ENCODE results near the gene BICC1. TPM values are rescaled to one million over a fixed set of nuclear protein-coding genes. Genes with fewer than 3 reads are reported as not detected.

The BICC1 gene
- total RNA-seq, 2 experiments from 2014 or later = 0.08 TPM

DNA sequence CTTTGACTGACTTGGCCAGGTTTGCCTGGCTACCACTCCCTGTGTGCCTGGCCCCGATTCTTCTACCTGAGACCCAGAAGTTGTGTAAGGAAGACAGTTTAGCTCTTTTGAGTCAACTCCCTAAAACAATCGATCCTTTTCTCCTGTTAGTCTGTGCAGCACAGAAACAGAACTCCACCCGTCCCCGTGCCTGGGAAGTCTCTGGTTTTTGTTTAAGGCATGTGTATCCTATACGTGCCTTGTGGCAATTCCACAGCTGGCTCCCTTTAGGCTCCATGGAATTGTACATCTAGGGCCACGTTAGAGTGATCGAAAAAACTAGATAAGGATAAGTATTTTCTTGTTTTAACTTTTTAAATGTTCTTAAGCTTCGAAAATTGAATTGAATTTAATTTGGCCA is 131.6 kb downstream of the BICC1 start:
- Mint-ChIP-seq H3K27ac (no peak overlapping the region), H3K4me3 (no peak overlapping the region), H3K9me3 (no peaks in the 10 kb centered on the region), H3K36me3 (ENCODE audit: low read depth) (no peaks in the 10 kb centered on the region), H3K27me3 (no peaks in the 10 kb centered on the region), H3K4me1 (no peaks in the 10 kb centered on the region)
- DNase-seq = no peak
- CTCF ChIA-PET = no interaction called here
- POLR2A ChIA-PET = no interaction called here

DNA sequence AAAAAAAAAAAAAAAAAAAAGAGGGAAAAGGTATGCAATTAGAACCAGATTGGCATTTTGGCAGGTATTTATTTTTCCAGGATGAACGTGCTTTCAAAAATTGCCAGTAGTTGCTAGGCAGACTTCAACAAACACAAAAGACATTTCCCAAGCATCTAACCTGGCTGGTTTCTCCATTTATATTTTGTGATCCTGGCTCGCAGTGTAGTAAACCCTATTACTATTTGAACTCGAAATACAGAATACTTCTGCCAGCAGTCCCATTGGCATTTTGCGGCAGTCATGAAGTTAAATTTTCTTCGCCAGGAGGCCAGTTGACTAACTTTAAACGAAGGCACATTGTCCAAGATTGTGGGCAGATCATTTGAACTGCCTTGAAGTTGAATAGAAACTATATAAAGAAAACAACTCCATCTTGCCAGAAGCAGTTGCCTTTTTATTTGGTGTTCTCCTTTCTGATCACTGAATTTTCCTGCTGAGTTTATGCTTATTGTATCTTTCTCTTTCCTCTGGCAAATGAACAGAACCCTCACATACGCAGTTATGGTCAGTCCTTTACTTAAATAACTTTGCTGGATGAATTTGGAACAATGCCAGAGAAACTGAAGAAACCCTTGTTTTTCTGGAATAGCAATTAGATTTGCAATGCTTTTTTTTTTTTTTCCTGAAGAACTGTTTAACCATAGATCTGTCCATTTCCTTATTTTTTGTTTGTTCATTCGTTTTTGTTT is 132.9 kb downstream of the BICC1 start:
- Mint-ChIP-seq H3K36me3 (ENCODE audit: low read depth) (no peaks in the 10 kb centered on the region), H3K4me3 (no peak overlapping the region), H3K27ac (no peak overlapping the region), H3K9me3 (no peaks in the 10 kb centered on the region), H3K27me3 (no peaks in the 10 kb centered on the region), H3K4me1 (no peaks in the 10 kb centered on the region)
- ChIA-PET CTCF (no interaction called here), POLR2A (no interaction called here)
- DNase-seq = no peak

DNA sequence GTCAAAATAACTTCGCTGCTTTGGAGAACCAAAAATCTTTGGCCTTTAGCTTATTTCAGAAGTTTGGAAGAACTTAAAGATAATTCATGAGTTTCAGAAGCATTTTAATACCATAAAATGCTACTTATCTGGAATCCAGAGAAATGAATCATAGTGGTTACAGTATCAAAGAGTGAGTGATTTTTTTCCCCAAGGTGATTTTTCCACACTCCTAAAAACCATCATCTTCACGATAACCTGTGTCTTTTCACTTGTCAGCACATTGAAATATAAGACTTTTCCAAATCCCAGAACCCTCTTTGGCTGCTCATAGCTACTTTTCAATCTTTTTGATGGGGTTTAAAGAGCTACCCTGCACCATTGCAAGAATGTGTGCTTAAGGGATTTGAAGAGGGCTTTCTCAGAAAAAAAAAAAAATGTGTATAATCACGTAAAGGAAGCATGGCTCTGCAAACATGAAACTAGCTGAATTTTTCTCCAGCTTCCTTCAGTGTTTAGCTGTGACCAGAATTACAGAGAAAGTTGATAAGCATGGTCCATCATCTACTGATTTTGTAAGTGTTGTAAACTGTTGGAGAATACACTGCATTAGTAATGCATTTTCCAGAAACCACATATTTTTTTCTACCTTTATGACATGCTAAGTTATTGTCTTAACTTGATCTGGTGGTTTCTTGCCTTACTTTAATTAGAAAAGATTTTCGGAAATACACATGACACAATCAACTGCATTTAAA is 134.9 kb downstream of the BICC1 start:
- H3K4me1 Mint-ChIP-seq = no peaks in the 10 kb centered on the region
- no peaks in the 10 kb centered on the region for H3K9me3 Mint-ChIP-seq
- no peak for DNase-seq
- no peaks in the 10 kb centered on the region for H3K27me3 Mint-ChIP-seq
- ChIA-PET POLR2A (interaction anchor here (0.6 kb wide), 1 partner anchor 121 kb away, joined by 3 read pairs; no protein-coding TSS in a partner anchor), CTCF (no interaction called here)
- no peaks in the 10 kb centered on the region for H3K36me3 Mint-ChIP-seq (ENCODE audit: low read depth)
- H3K27ac Mint-ChIP-seq = no peak overlapping the region
- no peak overlapping the region for H3K4me3 Mint-ChIP-seq

DNA sequence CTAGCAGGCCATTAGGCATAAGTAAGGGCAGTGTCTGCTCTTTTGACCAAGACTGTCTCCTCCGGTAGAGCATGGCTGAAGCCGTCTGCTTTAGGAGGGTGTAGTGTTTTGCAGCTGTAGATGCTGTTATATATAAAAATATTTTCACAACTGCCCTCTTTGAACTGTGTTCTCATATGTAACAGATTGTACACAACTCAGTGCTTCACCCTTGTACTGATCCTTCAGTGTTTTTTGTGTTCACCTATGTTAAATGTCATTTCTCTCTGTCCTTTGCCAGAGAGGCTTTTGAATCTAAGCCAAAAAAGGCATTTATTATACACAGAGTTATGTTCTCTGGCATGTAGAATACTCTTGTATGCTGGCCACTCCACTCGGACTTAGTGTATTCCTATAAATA is 135.5 kb downstream of the BICC1 start:
- ChIA-PET POLR2A (interaction anchor here (0.6 kb wide), 1 partner anchor 121 kb away, joined by 3 read pairs; no protein-coding TSS in a partner anchor), CTCF (no interaction called here)
- no peaks in the 10 kb centered on the region for H3K36me3 Mint-ChIP-seq (ENCODE audit: low read depth)

DNA sequence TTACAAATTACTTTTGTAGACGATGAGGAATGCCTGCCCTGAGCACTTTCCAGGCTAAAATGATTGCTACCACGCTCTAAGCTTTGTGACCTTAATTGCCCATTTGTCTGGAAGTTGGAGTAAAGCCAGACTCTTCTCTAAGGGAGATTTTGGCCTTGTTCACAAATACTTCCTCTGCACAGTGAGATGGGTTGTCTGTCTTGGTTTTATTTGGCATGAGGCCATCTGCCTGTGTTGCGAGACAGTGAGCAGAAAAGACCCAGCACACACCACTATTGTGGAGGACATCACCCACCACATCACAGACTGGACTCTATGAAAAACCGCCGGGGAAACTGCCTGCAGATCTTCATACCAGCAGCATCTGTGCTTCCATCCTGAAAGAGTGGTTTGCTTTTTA is 138.4 kb downstream of the BICC1 start:
- CTCF ChIA-PET = no interaction called here
- POLR2A ChIA-PET = no interaction called here
- Mint-ChIP-seq H3K4me1 (no peaks in the 10 kb centered on the region), H3K27me3 (no peaks in the 10 kb centered on the region), H3K4me3 (no peak overlapping the region), H3K9me3 (no peaks in the 10 kb centered on the region), H3K27ac (no peak overlapping the region), H3K36me3 (ENCODE audit: low read depth) (no peaks in the 10 kb centered on the region)
- no peak for DNase-seq

More for the DNA sequence above, 135.5 kb downstream of the BICC1 start:
- Mint-ChIP-seq H3K27me3 (no peaks in the 10 kb centered on the region), H3K27ac (no peak overlapping the region), H3K4me1 (no peaks in the 10 kb centered on the region), H3K9me3 (no peaks in the 10 kb centered on the region), H3K4me3 (no peak overlapping the region)
- DNase-seq = no peak

DNA sequence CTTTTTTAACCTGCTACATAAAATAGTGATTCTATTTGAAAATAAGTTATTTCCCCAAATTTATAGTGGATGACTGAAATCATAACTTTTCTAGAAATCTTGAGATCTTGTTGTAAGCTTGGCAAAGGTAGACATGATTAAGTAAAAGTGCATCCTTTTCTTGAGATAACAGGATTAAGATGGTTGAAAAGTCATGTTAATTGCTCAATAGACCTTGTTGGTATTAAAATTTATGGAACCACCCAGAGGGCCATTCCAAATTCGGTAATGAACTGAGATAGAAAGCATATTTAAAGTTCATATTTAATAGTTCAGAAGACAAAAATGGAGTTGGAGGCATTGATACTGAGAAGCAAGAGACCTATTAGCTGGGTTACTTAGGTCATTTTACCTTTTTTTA is 139.1 kb downstream of the BICC1 start:
- H3K36me3 Mint-ChIP-seq (ENCODE audit: low read depth) = no peaks in the 10 kb centered on the region
- H3K4me1 Mint-ChIP-seq = no peaks in the 10 kb centered on the region
- H3K9me3 Mint-ChIP-seq = no peaks in the 10 kb centered on the region
- ChIA-PET POLR2A (no interaction called here), CTCF (no interaction called here)
- H3K27ac Mint-ChIP-seq = no peak overlapping the region
- DNase-seq = no peak
- H3K27me3 Mint-ChIP-seq = no peaks in the 10 kb centered on the region
- H3K4me3 Mint-ChIP-seq = no peak overlapping the region

DNA sequence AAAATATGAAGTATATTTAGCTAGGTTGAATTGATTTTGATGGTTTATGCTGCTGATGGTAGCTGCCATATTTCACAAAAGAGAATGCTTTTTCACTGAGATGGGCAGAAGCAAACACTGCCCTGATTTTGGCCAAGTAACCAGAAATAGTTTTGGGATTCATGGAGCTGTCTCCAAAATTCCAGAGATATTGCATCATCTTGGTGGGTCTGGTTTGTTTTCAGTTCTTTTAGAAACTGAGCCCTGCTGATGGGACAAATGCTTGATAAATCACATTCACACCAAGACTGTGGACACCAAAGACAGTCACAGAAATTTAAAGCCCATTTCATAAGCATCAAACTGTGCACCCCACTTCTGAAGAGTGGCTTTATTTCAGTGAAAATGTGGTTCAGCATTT is 140.5 kb downstream of the BICC1 start:
- CTCF ChIA-PET = no interaction called here
- H3K27ac Mint-ChIP-seq = no peak overlapping the region
- DNase-seq = no peak
- no peak overlapping the region for H3K4me3 Mint-ChIP-seq
- no peaks in the 10 kb centered on the region for H3K4me1 Mint-ChIP-seq
- H3K9me3 Mint-ChIP-seq = no peaks in the 10 kb centered on the region
- POLR2A ChIA-PET = no interaction called here
- H3K27me3 Mint-ChIP-seq = no peaks in the 10 kb centered on the region
- H3K36me3 Mint-ChIP-seq (ENCODE audit: low read depth) = no peaks in the 10 kb centered on the region

DNA sequence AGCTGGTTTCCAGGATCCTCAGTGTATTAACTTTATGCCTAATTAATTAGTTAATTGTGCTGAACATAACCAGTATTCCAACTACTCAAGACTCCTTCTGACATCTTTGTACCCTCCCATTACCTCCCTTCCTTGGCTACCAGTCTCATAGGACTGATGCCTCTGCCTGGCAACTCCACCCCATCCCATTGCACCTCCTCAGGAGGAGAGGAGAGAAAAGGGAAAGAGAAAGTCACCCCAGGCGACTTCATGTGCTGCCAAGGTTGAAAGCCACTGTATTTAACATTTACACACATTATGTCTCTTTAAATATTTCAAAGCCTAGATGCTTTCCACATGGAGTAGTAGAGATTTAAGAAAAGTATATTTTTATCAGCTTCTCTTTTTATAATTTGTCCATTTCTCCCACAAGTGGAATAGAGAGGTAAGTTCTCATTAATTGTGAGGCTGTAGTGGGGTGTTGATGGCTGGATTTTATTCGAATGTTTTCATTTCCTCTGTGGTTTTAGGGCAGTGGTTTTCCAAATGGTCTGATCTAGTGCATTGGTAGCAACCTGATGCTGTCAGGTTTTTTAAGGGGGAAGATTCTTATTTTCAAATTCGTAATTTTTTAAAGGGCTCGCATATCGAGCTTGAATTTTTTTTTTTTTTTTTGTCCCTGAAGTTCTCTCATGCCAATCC is 148.0 kb downstream of the BICC1 start:
- no peak overlapping the region for H3K27ac Mint-ChIP-seq
- H3K27me3 Mint-ChIP-seq = no peaks in the 10 kb centered on the region
- H3K4me1 Mint-ChIP-seq = no peaks in the 10 kb centered on the region
- no peaks in the 10 kb centered on the region for H3K36me3 Mint-ChIP-seq (ENCODE audit: low read depth)
- POLR2A ChIA-PET = no interaction called here
- no peak overlapping the region for H3K4me3 Mint-ChIP-seq
- H3K9me3 Mint-ChIP-seq = peaks cover 4% of the 10 kb centered on the region
- CTCF ChIA-PET = no interaction called here
- no peak for DNase-seq

DNA sequence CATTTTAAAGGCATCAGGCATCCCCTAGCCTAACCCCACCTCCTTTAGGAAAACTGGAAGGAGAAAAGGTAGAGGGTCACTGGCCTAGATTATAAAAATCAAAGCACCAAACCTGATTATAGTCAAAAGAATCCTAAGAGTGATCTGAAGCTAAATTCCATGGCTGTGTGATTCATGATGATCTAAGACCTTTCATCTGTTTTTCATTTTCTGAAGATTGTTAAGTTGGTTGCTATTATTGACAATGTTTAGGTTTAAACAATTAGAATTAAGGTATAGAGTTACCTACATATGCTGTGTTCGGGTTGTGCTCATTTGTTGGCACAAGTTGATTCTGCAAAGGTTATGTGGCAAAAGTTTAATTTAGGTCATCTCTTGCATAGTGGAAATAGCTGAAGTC is 148.7 kb downstream of the BICC1 start:
- H3K36me3 Mint-ChIP-seq (ENCODE audit: low read depth) = no peaks in the 10 kb centered on the region
- ChIA-PET CTCF (no interaction called here), POLR2A (no interaction called here)
- no peak overlapping the region for H3K4me3 Mint-ChIP-seq
- H3K27ac Mint-ChIP-seq = no peak overlapping the region
- H3K9me3 Mint-ChIP-seq = peaks cover 4% of the 10 kb centered on the region
- no peak for DNase-seq
- peaks cover 4% of the 10 kb centered on the region for H3K4me1 Mint-ChIP-seq
- no peaks in the 10 kb centered on the region for H3K27me3 Mint-ChIP-seq

DNA sequence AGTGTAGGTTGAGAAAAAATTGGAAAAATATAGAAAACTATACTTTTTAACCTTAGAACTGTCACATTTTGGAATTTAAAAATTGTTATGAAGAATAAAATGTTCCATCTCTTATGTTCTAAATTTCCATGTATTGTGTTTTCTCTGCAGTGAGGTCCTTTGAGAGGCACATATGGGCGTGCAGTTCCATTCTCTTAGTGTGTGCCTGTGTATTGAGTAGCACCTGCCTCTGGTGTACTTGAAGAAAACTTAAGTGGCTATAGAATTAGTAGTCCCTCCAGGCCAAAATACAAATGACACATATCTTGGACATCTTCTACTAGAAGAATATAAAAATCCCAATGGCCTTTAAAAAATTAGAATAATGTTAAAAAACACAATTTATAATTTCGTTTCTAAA is 149.2 kb downstream of the BICC1 start:
- H3K4me3 Mint-ChIP-seq = no peak overlapping the region

DNA sequence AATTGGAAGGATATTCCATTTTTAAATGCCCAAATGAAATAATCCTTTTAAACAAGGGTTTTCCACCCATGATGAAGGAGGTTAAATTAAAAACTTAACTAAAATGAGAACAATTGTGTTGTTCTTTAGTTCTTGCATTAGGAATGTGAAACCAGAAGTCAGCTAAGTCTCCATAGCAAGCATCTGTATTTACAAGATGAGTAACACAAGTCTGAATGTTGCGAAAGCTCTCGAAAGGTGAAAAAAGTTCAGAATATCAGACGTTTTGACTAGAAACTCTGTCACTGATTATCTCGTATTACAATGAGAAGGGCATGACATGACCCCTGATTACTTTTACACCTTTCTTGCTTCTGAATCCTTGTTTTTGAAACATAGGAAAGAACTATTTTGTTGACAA is 149.6 kb downstream of the BICC1 start:
- ChIA-PET POLR2A (no interaction called here), CTCF (no interaction called here)
- Mint-ChIP-seq H3K4me3 (no peak overlapping the region), H3K36me3 (ENCODE audit: low read depth) (no peaks in the 10 kb centered on the region), H3K9me3 (peaks cover 4% of the 10 kb centered on the region), H3K27me3 (no peaks in the 10 kb centered on the region), H3K4me1 (peaks cover 5% of the 10 kb centered on the region), H3K27ac (no peak overlapping the region)
- no peak for DNase-seq

More for the DNA sequence above, 149.2 kb downstream of the BICC1 start:
- no peaks in the 10 kb centered on the region for H3K27me3 Mint-ChIP-seq
- peaks cover 5% of the 10 kb centered on the region for H3K4me1 Mint-ChIP-seq
- DNase-seq = no peak
- no peak overlapping the region for H3K27ac Mint-ChIP-seq
- POLR2A ChIA-PET = no interaction called here
- H3K36me3 Mint-ChIP-seq (ENCODE audit: low read depth) = no peaks in the 10 kb centered on the region
- CTCF ChIA-PET = no interaction called here
- H3K9me3 Mint-ChIP-seq = peaks cover 4% of the 10 kb centered on the region

DNA sequence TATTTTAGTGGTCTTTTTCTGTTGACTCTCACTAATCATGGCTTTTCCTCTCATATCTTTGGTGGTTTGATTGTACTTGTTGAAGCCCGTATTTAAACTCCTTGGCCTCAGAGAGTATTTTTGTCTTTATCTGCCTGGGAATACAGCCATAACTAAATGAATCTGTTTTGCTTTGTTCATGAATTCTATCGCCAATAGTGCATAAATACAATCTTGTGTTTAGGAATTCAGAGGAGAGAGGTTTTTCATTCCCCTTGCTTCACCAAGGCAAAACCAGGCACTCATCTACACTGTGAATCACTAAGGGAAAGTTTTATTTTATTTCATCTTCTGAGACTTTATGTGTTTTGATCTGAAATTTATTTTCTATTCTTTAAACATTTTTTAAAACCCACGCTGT is 152.7 kb downstream of the BICC1 start:
- Mint-ChIP-seq H3K4me1 (peaks cover 5% of the 10 kb centered on the region), H3K27ac (no peak overlapping the region), H3K4me3 (no peak overlapping the region), H3K9me3 (peaks cover 4% of the 10 kb centered on the region), H3K27me3 (no peaks in the 10 kb centered on the region), H3K36me3 (ENCODE audit: low read depth) (no peaks in the 10 kb centered on the region)
- DNase-seq = no peak
- CTCF ChIA-PET = no interaction called here
- POLR2A ChIA-PET = interaction anchor here (0.7 kb wide), 1 partner anchor 284 kb away, joined by 3 read pairs; no protein-coding TSS in a partner anchor

DNA sequence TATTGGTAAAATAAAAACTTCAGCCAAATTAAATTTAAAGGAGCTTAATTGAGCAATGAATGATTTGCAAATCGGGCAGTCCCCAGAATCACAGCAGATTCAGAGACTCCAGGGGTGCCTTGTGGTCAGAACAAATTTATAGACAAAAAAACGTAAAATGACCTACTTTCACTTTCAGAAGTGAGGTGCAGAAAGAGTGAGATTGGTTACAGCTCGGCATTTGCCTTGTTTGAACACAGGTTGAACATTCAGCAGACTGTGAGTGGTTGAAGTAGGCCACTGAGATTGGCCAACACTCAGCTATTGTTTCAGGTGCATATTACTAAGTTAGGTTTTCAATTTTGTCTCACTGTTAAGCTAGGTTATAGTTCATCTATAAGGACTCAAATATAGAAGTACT is 153.4 kb downstream of the BICC1 start:
- POLR2A ChIA-PET = interaction anchor here (0.7 kb wide), 1 partner anchor 285 kb away, joined by 3 read pairs; no protein-coding TSS in a partner anchor
- Mint-ChIP-seq H3K36me3 (ENCODE audit: low read depth) (no peaks in the 10 kb centered on the region), H3K27ac (no peak overlapping the region), H3K27me3 (no peaks in the 10 kb centered on the region), H3K4me3 (no peak overlapping the region), H3K4me1 (peaks cover 5% of the 10 kb centered on the region), H3K9me3 (peaks cover 4% of the 10 kb centered on the region)
- CTCF ChIA-PET = no interaction called here
- DNase-seq = no peak

Measured in activated CD4-positive, alpha-beta memory T cell treated with anti-CD3 and anti-CD28 coated beads, Interleukin-2, amount 10 ng/mL, durations not matched to agents 7 days and 5 days (primary cell).